Ectodermal cell (in vitro differentiated cells): ENCODE measurements around the gene ALOX15B.
A peak's percentile ranks its signal among the peaks of the same experiment; 100 is the strongest.

Experiments used
- H3K27ac ChIP-seq: 2 replicates; pipeline ENCODE4 v1.7.0; 2013; ENCODE audit warnings: mild to moderate bottlenecking, low read depth, low read length; ENCODE audit not compliant: insufficient read depth, poor library complexity, severe bottlenecking
- H3K27me3 ChIP-seq: 2 replicates; pipeline ENCODE4 v1.7.0; 2013; ENCODE audit warnings: mild to moderate bottlenecking, low read length; ENCODE audit not compliant: insufficient read depth, control insufficient read depth, poor library complexity, severe bottlenecking
- H3K36me3 ChIP-seq: one replicate; pipeline ENCODE4 v1.7.0; 2013; ENCODE audit warnings: low read length; ENCODE audit not compliant: control insufficient read depth, insufficient read depth
- H3K4me1 ChIP-seq: one replicate; pipeline ENCODE4 v1.7.0; 2013; ENCODE audit warnings: low read length; ENCODE audit not compliant: control insufficient read depth, insufficient read depth
- H3K4me3 ChIP-seq: 2 replicates; pipeline ENCODE4 v1.7.0; 2013; ENCODE audit warnings: low read depth, low read length, control low read depth; ENCODE audit not compliant: insufficient read depth
- H3K9me3 ChIP-seq: 2 replicates; pipeline ENCODE4 v1.7.0; 2013; ENCODE audit warnings: mild to moderate bottlenecking, low read length, moderate library complexity; ENCODE audit not compliant: control insufficient read depth
- WGBS, 2 experiments: methylation state at CpG; one replicate each; pipeline ENCODE4 v1.1.7; 2013; ENCODE audit warnings: missing lambda C conversion rate in 2 of 2; 5-methylcytosine and 5-hydroxymethylcytosine counted together

Gene ALOX15B

GRCh38 chr17:8014558-8014850 is 24.4 kb upstream of the ALOX15B start:
- H3K36me3 ChIP-seq = no peaks in the 10 kb centered on the region
- H3K27ac ChIP-seq = no peak overlapping the region
- H3K9me3 ChIP-seq = no peaks in the 10 kb centered on the region
- 92% methylated on average over 9 of the region's 9 CpGs for WGBS, 2 experiments
- H3K4me3 ChIP-seq = no peak overlapping the region
- no peaks in the 10 kb centered on the region for H3K4me1 ChIP-seq
- peaks cover 32% of the 10 kb centered on the region for H3K27me3 ChIP-seq

DNA sequence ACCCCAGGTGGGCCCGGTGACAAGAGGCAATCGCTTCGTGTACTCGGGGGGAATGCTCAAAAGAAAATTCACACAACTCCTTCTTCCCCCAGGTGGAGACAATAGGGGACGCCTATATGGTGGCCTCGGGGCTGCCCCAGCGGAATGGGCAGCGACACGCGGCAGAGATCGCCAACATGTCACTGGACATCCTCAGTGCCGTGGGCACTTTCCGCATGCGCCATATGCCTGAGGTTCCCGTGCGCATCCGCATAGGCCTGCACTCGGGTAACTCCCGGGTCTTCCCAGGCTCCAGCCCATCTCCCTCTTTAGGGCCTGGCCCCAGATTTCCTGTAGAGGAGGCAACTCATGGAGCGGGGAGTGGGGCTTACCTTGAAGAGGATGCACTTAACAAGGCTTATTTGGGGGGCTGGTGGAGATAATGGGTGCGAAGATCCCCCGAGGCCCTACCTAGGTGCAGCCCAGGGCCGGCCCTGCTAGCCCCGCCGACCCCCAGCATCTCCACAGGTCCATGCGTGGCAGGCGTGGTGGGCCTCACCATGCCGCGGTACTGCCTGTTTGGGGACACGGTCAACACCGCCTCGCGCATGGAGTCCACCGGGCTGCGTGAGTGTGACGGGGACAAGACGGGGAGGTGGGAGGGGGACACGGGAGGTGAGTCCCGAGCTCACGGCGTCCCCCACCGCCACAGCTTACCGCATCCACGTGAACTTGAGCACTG is 23.5 kb upstream of the ALOX15B start:
- no peaks in the 10 kb centered on the region for H3K4me1 ChIP-seq
- H3K36me3 ChIP-seq = no peaks in the 10 kb centered on the region
- H3K4me3 ChIP-seq = peak overlapping the region; percentile 55
- H3K27me3 ChIP-seq = peaks cover 32% of the 10 kb centered on the region
- no peak overlapping the region for H3K27ac ChIP-seq
- no peaks in the 10 kb centered on the region for H3K9me3 ChIP-seq
- WGBS, 2 experiments = 82 to 83% methylated on average over 44 of the region's 44 CpGs

GRCh38 chr17:8015957-8016631 is 22.8 kb upstream of the ALOX15B start:
- Histone ChIP-seq H3K27me3 (peaks cover 32% of the 10 kb centered on the region), H3K36me3 (no peaks in the 10 kb centered on the region), H3K9me3 (no peaks in the 10 kb centered on the region), H3K4me3 (peak overlapping the region; percentile 55), H3K4me1 (no peaks in the 10 kb centered on the region), H3K27ac (no peak overlapping the region)
- WGBS, 2 experiments = 1% methylated on average over 46 of the region's 46 CpGs

- no peaks in the 10 kb centered on the region for H3K36me3 ChIP-seq
Measured at GRCh38 chr17:8016632-8017424, 22.0 kb upstream of the ALOX15B start.

DNA sequence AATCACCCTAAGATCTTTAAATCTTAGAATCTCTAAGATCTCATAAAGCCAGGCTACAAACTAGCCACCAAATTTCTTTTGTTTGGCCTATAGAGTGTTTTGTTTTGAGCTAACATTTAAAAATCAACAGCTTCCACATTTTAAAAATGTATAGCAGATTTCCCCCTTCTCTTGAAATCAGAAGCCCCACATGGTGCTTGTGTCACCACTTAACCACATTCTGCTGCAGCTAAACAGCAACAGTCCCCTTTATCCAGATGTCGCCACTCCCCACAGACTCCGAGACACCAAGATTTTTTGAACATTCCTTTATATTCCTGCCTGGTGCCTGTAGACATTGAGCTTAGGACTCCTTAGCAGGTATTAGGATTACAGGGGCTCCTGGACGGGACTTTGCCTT is 20.4 kb upstream of the ALOX15B start:
- 86 to 90% methylated on average over 3 of the region's 3 CpGs for WGBS, 2 experiments

More at GRCh38 chr17:8016632-8017424, 22.0 kb upstream of the ALOX15B start:
- Histone ChIP-seq H3K4me3 (peak overlapping the region; percentile 55), H3K4me1 (no peaks in the 10 kb centered on the region), H3K27ac (no peak overlapping the region), H3K27me3 (peaks cover 32% of the 10 kb centered on the region), H3K9me3 (no peaks in the 10 kb centered on the region)
- WGBS, 2 experiments = 24 to 28% methylated on average over 12 of the region's 12 CpGs

GRCh38 chr17:8019166-8019565 is 19.7 kb upstream of the ALOX15B start:
- Histone ChIP-seq H3K9me3 (no peaks in the 10 kb centered on the region), H3K27me3 (peaks cover 23% of the 10 kb centered on the region), H3K4me1 (no peaks in the 10 kb centered on the region), H3K4me3 (no peak overlapping the region), H3K27ac (no peak overlapping the region), H3K36me3 (no peaks in the 10 kb centered on the region)
- 66 to 69% methylated on average over 3 to 5 of the region's 5 CpGs for WGBS, 2 experiments

More for the DNA sequence above, 20.4 kb upstream of the ALOX15B start:
- H3K36me3 ChIP-seq = no peaks in the 10 kb centered on the region
- no peak overlapping the region for H3K27ac ChIP-seq
- no peak overlapping the region for H3K4me3 ChIP-seq
- peaks cover 28% of the 10 kb centered on the region for H3K27me3 ChIP-seq
- no peaks in the 10 kb centered on the region for H3K4me1 ChIP-seq
- H3K9me3 ChIP-seq = no peaks in the 10 kb centered on the region

- Histone ChIP-seq H3K9me3 (no peaks in the 10 kb centered on the region), H3K27me3 (peaks cover 19% of the 10 kb centered on the region)
- whole genome bisulfite sequencing, 2 experiments = 91 to 93% methylated on average over 16 of the region's 16 CpGs
Measured at GRCh38 chr17:8019665-8020650, 18.9 kb upstream of the ALOX15B start.

DNA sequence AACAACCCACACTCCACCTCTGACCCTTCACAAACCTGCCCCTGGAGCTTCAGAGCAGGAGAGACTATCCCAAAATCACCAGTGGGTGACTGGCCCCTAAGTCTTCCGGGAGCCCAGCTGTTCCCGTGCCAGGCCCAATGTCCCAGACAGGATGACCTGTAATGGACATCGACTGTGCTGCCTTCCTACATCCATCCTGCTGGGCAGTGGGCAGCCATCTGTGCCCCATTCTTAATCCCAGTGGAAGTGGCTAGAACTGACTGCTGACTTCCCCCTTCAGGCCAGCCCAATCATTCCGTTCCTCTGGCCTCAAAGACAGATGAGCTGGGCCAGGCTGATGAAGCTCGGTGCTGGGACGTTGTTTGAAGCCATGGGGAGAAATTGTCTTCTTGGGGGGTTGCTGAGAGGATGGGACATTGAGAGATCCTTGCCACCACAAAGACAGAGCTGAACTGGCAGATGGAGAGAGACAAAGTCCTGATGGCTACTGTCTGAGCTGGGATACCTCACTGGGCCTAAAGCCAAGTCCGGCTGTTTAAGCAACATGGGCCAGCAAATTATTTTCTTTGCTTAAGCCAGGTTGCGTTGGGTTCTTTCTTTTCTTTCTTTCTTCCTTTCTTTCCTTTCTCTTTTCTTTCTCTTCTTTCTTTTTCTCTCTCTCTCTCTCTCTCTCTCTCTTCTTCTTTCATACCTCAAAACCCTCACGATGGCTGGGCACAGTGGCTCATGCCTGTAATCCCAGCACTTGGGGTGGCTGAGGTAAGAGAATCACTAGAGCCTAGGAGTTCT is 17.9 kb upstream of the ALOX15B start:
- H3K4me1 ChIP-seq = no peaks in the 10 kb centered on the region
- no peaks in the 10 kb centered on the region for H3K36me3 ChIP-seq
- no peak overlapping the region for H3K4me3 ChIP-seq
- peaks cover 8% of the 10 kb centered on the region for H3K27me3 ChIP-seq
- no peak overlapping the region for H3K27ac ChIP-seq
- WGBS, 2 experiments = 94 to 95% methylated on average over 9 of the region's 9 CpGs
- H3K9me3 ChIP-seq = no peaks in the 10 kb centered on the region

More at GRCh38 chr17:8019665-8020650, 18.9 kb upstream of the ALOX15B start:
- no peaks in the 10 kb centered on the region for H3K36me3 ChIP-seq
- no peaks in the 10 kb centered on the region for H3K4me1 ChIP-seq
- H3K4me3 ChIP-seq = no peak overlapping the region
- no peak overlapping the region for H3K27ac ChIP-seq
